HG03558 (cell line): ENCODE measurements around the gene DAAM1.

ENCODE experiments used
- ATAC-seq: cut with Tn5 transposase; IDR thresholded peaks from one replicate; pipeline ENCODE4 v1.9.1; 2021; ENCODE audit warnings: moderate number of reproducible peaks; ENCODE audit not compliant: unreplicated experiment; ENCODE audit errors: extremely low read depth

The DAAM1 gene

DNA sequence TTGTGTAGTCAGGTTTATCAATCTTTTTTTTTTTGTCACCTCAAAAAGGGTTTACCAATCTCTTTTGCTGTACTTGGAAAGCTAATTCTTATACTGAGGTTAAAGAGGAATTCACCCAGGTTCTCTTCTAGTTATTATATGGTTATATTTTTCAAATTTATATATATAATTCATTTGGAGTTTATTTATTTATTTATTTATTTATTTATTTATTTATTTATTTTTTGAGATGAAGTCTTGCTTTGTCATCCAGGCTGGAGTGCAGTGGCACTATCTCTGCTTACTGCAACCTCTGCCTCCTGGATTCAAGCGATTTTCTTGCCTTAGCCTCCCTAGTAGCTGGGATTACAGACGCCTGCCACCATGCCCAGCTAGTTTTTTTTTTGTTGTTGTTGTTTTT lies 202.9 kb downstream of the DAAM1 start:
- no peak for ATAC-seq

DNA sequence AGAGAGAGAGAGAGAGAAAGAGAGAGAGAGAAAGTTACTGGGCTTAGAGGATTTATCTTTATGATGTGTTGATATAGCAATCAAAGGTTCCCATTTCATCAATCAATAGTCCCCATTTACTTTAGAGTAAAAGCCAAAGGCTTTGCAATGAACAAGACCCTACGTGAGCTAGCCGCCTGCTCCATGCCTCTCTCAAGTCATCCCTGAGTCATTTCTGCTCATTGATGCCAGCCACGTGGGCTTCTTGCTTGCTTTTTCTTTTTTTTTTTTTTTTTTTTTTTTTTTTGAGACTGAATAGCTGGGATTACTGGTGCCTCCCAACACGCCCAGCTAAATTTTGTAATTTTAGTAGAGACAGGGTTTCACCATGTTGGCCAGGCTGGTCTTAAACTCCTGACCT lies 205.8 kb downstream of the DAAM1 start:
- no peak for ATAC-seq

GRCh38 chr14:59395672-59396071 lies 207.2 kb downstream of the DAAM1 start:
- ATAC-seq: no peak

GRCh38 chr14:59398841-59399240 lies 210.4 kb downstream of the DAAM1 start:
- no peak for ATAC-seq

DNA sequence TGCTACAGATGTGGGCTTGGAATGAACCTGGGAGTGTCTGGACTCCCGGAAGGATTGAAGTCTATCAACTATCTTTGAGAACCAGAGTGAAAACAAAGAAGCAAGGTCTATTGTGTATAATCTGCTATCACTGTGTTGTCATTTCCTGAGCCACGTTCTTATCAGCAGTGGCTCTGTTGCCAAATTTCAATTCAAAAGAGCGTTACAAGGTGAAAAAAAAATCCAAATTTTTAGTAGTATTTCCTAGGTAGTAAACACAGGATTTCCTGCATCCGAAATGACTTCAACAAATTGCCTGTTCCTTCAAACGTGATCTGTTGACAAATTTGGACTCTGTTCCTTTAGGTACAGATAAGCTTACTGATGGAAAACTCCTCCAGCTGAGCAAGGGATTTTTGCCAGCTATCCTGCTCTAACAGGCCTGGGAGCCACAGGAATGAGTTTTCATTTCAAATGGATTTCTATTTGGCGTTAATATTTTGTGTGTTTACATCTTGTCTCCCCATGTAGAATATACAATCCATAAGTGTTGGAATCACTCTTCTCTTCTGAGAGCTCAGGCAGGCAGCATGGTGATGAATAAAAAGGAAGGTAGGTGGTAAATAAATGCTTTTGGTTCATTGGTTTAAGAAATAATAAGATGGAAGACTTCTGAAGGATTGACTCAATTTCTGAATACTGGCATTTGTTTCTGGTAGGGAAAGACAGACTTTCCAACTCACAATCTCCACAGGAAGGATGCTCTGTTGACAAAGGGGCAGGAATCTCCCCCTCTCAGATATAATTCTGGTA lies 218.2 kb downstream of the DAAM1 start:
- ATAC-seq: no peak

DNA sequence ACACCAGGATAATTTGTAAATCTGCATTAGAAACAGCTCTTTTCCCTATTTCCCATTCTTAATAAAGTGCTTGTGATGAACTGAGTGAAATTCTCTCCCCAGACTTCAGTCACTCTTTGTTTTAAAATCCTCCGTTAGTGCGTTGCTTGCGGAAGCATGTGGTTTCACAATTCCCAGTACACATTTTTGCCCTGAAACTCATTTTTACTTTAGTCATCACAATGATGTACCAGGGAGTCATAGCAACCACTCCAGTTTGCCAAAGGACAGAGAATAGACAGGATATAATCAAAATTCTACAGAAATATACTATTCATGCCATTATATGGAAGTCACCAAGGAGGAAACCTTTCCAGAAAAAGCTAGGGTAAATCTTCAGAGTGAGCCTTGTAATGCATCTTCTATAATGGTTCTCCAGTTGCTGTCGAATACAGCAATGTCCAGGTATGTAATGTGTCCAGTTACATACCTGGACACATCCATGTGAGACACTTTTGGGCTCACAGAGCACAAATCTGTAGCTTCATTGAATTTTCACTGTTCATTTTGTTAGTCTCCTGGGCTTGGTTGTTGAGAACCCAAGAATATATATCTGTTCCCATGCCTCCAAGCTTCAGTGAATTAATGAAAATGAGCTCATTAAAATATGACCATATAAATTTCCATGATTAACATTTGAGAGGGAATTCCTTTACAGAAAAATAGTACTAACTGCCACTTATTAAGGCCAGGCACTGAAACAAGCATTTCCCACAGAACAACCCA lies 219.0 kb downstream of the DAAM1 start:
- ATAC-seq: no peak

DNA sequence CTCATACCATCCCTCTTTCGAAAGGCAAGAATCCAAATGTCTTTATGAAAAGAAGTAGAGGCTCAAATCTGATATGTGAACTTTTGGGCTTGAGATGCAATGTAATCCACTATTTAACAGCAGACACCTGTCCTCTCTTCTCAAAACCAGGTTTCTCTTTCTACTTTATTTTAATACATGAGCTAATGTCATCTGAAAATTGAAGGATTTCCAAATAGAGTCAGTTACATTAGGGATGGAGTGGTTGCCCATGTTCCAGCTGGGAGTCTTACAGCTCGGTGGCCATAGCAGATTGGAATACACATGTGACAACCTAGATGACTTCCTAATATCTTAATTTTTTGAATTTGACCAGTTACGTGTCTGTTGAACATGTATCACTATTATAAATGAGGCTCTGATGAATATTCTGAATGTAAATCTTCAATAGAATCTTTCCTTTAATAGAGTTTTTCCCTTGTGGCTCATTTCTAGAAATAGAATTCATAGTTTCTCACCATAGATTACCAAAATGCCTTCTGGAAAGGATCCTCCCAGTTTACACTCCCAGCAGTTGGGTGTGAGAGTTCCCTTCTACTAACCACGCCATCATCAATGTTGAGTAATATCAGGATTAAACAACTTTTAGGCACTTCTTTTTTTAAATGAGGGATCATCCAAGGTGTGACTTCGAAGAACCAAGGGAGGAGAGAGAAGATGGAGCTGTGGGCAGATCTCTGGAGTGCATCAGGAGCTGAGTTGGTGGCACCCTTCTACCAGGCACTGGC lies 227.6 kb downstream of the DAAM1 start:
- ATAC-seq: no peak

GRCh38 chr14:59417311-59417710 lies 228.8 kb downstream of the DAAM1 start:
- ATAC-seq: no peak

- no peak for ATAC-seq
Observed at GRCh38 chr14:59419303-59419702, 230.8 kb downstream of the DAAM1 start.
